ENCODE results near the gene ZNF564.
"Not testable (repeated sequence)": the region's sequence is repeated elsewhere in the genome, so short reads cannot be mapped to it uniquely, and the experiment has no call there.

The ZNF564 gene

DNA sequence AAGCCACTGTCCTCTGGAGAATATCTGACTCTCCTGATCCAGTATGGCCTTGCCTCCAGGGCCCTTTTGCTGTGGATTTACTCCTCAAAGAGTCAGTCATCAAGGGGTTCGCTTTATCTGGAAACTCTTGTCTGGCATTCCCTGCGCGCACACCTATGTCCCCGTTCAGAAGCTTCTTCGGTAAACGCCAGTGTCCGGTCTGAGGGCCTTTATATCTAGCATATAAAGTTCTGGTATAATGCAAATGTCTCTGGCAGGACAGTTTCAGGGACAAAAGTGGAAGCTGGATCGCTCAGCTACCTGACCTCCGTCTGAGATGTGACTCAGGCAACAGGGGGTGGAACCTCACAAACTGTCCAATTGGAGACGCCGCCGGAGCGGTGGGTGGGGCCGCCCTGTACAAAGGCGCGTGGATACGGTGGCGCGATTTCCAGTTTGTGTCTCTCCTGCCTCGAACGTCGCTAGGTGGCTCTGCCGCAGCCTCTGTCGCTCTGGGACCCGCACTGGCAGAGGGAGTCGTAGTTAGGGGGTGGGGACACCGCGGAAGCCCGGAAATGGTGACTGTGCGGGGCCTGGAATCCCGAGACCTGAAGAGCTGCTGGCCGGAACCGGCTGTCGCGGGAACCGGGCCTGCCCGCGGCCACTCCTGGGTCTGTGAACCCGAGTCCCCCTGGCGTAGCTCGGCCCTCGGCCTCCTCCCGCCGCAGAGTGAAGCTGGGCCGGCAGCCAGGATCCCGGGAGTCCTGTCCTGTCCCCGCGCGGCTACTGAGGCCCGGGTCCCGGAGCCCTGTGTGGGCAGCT is 56.1 kb downstream of the ZNF564 start:
- peaks cover 14% of the 10 kb centered on the region for H3K36me3 Mint-ChIP-seq (ENCODE audit: low read depth)
- H3K9me3 Mint-ChIP-seq = peaks cover 59% of the 10 kb centered on the region
- peaks cover 10% of the 10 kb centered on the region for H3K4me1 Mint-ChIP-seq
- TF ChIP-seq, protein P1, sequence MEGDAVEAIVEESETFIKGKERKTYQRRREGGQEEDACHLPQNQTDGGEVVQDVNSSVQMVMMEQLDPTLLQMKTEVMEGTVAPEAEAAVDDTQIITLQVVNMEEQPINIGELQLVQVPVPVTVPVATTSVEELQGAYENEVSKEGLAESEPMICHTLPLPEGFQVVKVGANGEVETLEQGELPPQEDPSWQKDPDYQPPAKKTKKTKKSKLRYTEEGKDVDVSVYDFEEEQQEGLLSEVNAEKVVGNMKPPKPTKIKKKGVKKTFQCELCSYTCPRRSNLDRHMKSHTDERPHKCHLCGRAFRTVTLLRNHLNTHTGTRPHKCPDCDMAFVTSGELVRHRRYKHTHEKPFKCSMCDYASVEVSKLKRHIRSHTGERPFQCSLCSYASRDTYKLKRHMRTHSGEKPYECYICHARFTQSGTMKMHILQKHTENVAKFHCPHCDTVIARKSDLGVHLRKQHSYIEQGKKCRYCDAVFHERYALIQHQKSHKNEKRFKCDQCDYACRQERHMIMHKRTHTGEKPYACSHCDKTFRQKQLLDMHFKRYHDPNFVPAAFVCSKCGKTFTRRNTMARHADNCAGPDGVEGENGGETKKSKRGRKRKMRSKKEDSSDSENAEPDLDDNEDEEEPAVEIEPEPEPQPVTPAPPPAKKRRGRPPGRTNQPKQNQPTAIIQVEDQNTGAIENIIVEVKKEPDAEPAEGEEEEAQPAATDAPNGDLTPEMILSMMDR (IDR thresholded peaks at IDR 0.05) = no peak
- peak; percentile 83 for DNase-seq
- H3K27me3 Mint-ChIP-seq (ENCODE audit: low read depth, poor library complexity) = peaks cover 15% of the 10 kb centered on the region
- H3K4me3 Mint-ChIP-seq = peak overlapping the region; percentile 84
- H3K27ac Mint-ChIP-seq = peak overlapping the region; percentile 82

DNA sequence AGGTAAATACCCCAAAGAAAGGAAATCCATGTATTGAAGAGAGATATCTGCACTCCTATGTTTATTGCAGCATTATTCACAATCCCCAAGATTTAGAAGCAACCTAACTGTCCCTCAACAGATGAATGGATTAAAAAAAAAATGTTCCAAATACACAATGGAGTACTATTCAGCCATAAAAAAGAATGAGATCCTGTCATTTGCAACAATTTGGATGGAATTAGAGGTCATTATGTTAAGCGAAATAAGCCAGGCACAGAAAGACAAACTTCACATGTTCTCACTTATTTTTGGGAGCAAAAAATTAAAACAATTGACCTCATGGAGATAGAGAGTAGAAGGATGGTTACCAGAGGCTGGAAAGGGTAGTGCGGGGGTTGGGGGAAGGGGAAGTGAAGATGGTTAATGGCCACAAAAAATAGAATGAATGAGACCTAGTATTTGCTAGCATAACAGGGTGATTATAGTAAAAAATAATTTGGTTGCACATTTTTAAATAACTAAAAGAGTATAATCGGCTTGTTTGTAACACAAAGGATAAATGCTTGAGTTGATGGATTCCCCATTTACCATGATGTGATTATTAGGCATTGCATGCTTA is 56.9 kb downstream of the ZNF564 start:
- H3K27me3 Mint-ChIP-seq (ENCODE audit: low read depth, poor library complexity) = peaks cover 18% of the 10 kb centered on the region
- TF ChIP-seq, protein P1 (IDR thresholded peaks at IDR 0.05) = no peak
- peaks cover 10% of the 10 kb centered on the region for H3K4me1 Mint-ChIP-seq
- H3K4me3 Mint-ChIP-seq = no peak overlapping the region
- peaks cover 10% of the 10 kb centered on the region for H3K36me3 Mint-ChIP-seq (ENCODE audit: low read depth)
- H3K9me3 Mint-ChIP-seq = peaks cover 51% of the 10 kb centered on the region
- H3K27ac Mint-ChIP-seq = no peak overlapping the region
- no peak for DNase-seq

DNA sequence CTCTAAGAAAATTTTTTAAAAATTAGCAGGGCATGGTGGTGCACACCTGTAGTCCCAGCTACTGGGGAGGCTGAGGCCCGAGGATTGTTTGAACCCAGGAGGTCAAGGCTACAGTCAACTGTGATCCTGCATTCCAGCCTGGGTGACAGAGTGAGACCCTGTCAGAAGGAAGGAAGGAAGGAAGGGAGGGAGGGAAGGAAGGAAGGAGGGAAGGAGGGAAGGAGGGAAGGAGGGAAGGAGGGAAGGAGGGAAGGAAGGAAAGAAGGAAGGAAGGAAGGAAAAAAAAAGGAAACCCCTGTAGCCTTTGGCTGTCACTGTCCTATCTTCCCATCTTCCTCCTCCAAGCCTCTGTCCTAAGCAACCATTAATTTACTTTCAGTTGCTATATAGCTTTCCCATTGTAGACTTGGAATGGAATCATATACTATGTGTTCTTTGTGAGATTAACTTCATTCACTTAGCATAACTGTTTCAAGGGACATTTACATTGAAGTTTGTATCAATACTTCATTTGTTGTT is 65.0 kb downstream of the ZNF564 start:
- not testable (repeated sequence) for H3K4me3 Mint-ChIP-seq, DNase-seq
- peak overlapping the region; percentile 22 for H3K27ac Mint-ChIP-seq
- peaks cover 36% of the 10 kb centered on the region for H3K4me1 Mint-ChIP-seq
- peaks cover 18% of the 10 kb centered on the region for H3K27me3 Mint-ChIP-seq (ENCODE audit: low read depth, poor library complexity)
- peaks cover 23% of the 10 kb centered on the region for H3K9me3 Mint-ChIP-seq
- H3K36me3 Mint-ChIP-seq (ENCODE audit: low read depth) = peaks cover 16% of the 10 kb centered on the region

DNA sequence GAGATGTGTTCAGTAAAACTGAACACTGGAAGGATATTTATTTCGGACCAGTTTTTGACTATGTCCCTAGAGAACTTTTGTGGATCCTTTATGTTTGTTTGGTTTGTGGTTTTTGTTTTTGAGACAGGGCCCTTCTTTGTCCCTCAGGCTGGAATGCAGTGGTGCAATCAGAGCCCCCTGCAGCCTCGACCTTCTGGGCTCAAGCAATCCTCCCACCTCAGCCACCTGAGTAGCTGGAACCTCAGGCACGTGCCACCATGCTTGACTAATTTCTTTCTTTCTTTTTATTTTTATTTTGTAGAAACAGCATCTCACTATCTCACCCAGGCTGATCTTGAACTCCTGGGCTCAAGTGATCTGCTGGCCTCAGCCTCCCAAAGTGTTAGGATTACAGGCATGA is 65.7 kb downstream of the ZNF564 start:
- no peak for DNase-seq
- Mint-ChIP-seq H3K9me3 (peaks cover 29% of the 10 kb centered on the region), H3K27ac (peak overlapping the region; percentile 97), H3K4me1 (peaks cover 36% of the 10 kb centered on the region), H3K4me3 (peak overlapping the region; percentile 91), H3K36me3 (ENCODE audit: low read depth) (peaks cover 22% of the 10 kb centered on the region), H3K27me3 (ENCODE audit: low read depth, poor library complexity) (peaks cover 17% of the 10 kb centered on the region)
- TF ChIP-seq, protein P1 (IDR thresholded peaks at IDR 0.05) = no peak

DNA sequence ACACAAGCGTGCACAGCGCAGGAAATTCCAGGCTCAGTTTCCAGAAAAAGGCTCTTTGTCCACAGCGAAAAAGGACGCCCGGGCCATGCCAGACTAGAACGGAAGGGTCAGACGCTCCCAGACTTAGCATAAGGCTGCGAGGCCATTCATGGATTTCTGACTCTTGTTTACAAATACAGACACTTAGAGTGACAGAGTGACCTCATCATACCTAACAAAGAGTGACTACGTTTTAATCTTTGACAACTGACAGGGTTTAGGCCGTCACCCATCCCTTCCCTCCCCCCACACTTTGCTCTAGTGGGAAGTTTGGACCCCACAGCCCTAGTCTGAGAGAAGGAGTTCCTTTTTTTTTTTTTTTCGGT is 66.2 kb downstream of the ZNF564 start:
- H3K4me1 Mint-ChIP-seq = peaks cover 36% of the 10 kb centered on the region
- H3K4me3 Mint-ChIP-seq = peak overlapping the region; percentile 91
- TF ChIP-seq, protein P1 (IDR thresholded peaks at IDR 0.05) = no peak
- H3K36me3 Mint-ChIP-seq (ENCODE audit: low read depth) = peaks cover 25% of the 10 kb centered on the region
- peak overlapping the region; percentile 97 for H3K27ac Mint-ChIP-seq
- peaks cover 11% of the 10 kb centered on the region for H3K27me3 Mint-ChIP-seq (ENCODE audit: low read depth, poor library complexity)
- no peak for DNase-seq
- H3K9me3 Mint-ChIP-seq = peaks cover 29% of the 10 kb centered on the region

GRCh38 chr19:12484371-12485051 is 66.8 kb downstream of the ZNF564 start, which contains the start of gene ZNF709:
TSS of gene ZNF709 (minus strand) at chr19:12484816. CDS start at chr19:12484657, 159 bp downstream.
- H3K27me3 Mint-ChIP-seq (ENCODE audit: low read depth, poor library complexity) = peaks cover 9% of the 10 kb centered on the region
- peak; percentile 96 for DNase-seq
- H3K4me3 Mint-ChIP-seq = peak within 1 kb of the TSS; percentile 91
- peak within 1 kb of the TSS; percentile 97 for H3K27ac Mint-ChIP-seq
- TF ChIP-seq, protein P1 (IDR thresholded peaks at IDR 0.05) = no peak
- H3K4me1 Mint-ChIP-seq = peaks cover 36% of the 10 kb centered on the region
- peaks cover 29% of the 10 kb centered on the region for H3K36me3 Mint-ChIP-seq (ENCODE audit: low read depth)
- H3K9me3 Mint-ChIP-seq = peaks cover 29% of the 10 kb centered on the region

Measured in nephron progenitor cell (in vitro differentiated cells).